Neural cell (in vitro differentiated cells): ENCODE results near the gene CHST11. TPM values are rescaled to one million over a fixed set of nuclear protein-coding genes. Genes with fewer than 3 reads are reported as not detected.

Source experiments
- H2AFZ ChIP-seq: fragments of 200-600, 300-800 bp; sonication (generic), shearing (Covaris generic); 2 replicates; pipeline ENCODE4 v1.6.0; 2014; ENCODE audit warnings: low read depth, mild to moderate bottlenecking, antibody characterized with exemption, low read length, moderate library complexity
- H3F3A ChIP-seq: fragments of 200-600 bp; shearing (Covaris generic); 2 replicates; pipeline ENCODE4 v1.6.1; 2016; ENCODE audit warnings: mild to moderate bottlenecking, moderate library complexity, mixed read lengths, antibody characterized with exemption, low read length; ENCODE audit not compliant: insufficient read depth, poor library complexity, severe bottlenecking
- H3K27ac ChIP-seq: fragments of 200-600, 300-800 bp; sonication (generic), shearing (Covaris generic); 2 replicates; pipeline ENCODE4 v1.5.1; 2014; ENCODE audit warnings: mild to moderate bottlenecking, low read length, moderate library complexity
- H3K27me3 ChIP-seq: fragments of 300-800, 200-600 bp; sonication (generic), shearing (Covaris generic); 2 replicates; pipeline ENCODE4 v1.6.0; 2014; ENCODE audit warnings: mild to moderate bottlenecking, low read depth, low read length, moderate library complexity; ENCODE audit not compliant: insufficient read depth
- H3K36me3 ChIP-seq: fragments of 300-800, 200-600 bp; sonication (generic), shearing (Covaris generic); 2 replicates; pipeline ENCODE4 v1.5.1; 2014; ENCODE audit warnings: mild to moderate bottlenecking, antibody characterized with exemption, low read length, moderate library complexity; ENCODE audit not compliant: insufficient read depth
- H3K4me2 ChIP-seq: fragments of 300-800, 200-600 bp; sonication (generic), shearing (Covaris generic); 2 replicates; pipeline ENCODE4 v1.6.0; 2014; ENCODE audit warnings: mild to moderate bottlenecking, low read length
- H3K4me3 ChIP-seq: fragments of 300-800, 200-600 bp; sonication (generic), shearing (Covaris generic); 2 replicates; pipeline ENCODE4 v1.5.1; 2014; ENCODE audit warnings: mild to moderate bottlenecking, low read length, moderate library complexity
- H3K79me2 ChIP-seq: fragments of 200-600 bp; shearing (Covaris generic); replicated peaks from 2 replicates; pipeline ENCODE4 v1.6.0; 2014; ENCODE audit warnings: mild to moderate bottlenecking, low read length, moderate library complexity; ENCODE audit not compliant: insufficient read depth
- H3K9ac ChIP-seq: fragments of 300-800, 200-600 bp; sonication (generic), shearing (Covaris generic); 2 replicates; pipeline ENCODE4 v1.6.1; 2016; ENCODE audit warnings: mild to moderate bottlenecking, low read length, mixed read lengths
- H3K9me2 ChIP-seq: fragments of 200-600 bp; shearing (Covaris generic); 2 replicates; pipeline ENCODE4 v1.6.1; 2016; ENCODE audit warnings: mild to moderate bottlenecking, low read length, mixed read lengths; ENCODE audit not compliant: insufficient read depth
- H3K9me3 ChIP-seq: fragments of 200-600, 300-800 bp; sonication (generic), shearing (Covaris generic); 2 replicates; pipeline ENCODE4 v1.6.1; 2016; ENCODE audit warnings: mild to moderate bottlenecking, mixed run types, low read length, moderate library complexity, mixed read lengths
- H4K20me1 ChIP-seq: fragments of 200-600 bp; shearing (Covaris generic); 2 replicates; pipeline ENCODE4 v1.6.1; 2016; ENCODE audit warnings: mild to moderate bottlenecking, mixed run types; ENCODE audit not compliant: insufficient read depth
- EP300 ChIP-seq: fragments of 450-650 bp; conservative IDR thresholded peaks from 2 replicates; pipeline ENCODE4 v1.6.1; 2014; ENCODE audit warnings: antibody characterized with exemption, mild to moderate bottlenecking, moderate library complexity; ENCODE audit not compliant: poor library complexity, severe bottlenecking
- EZH2 ChIP-seq: fragments of 200-600, 300-800 bp; shearing (Covaris generic), sonication (generic); IDR thresholded peaks from 2 replicates; pipeline ENCODE4 v1.6.1; 2014; ENCODE audit warnings: antibody characterized with exemption, low read length, borderline replicate concordance, mild to moderate bottlenecking; ENCODE audit not compliant: insufficient read depth, poor library complexity, severe bottlenecking
- MXI1 ChIP-seq: fragments of 450-650 bp; conservative IDR thresholded peaks from 2 replicates; pipeline ENCODE4 v1.6.1; 2014; ENCODE audit warnings: antibody characterized with exemption, mild to moderate bottlenecking; ENCODE audit not compliant: poor library complexity, severe bottlenecking
- POLR2AphosphoS5 ChIP-seq: IDR thresholded peaks from 2 replicates; pipeline ENCODE4 v1.6.1; 2012
- RAD21 ChIP-seq: fragments of 450-650 bp; conservative IDR thresholded peaks from 2 replicates; pipeline ENCODE4 v1.6.1; 2014; ENCODE audit warnings: antibody characterized with exemption, mild to moderate bottlenecking, moderate library complexity
- REST ChIP-seq: IDR thresholded peaks from 2 replicates; pipeline ENCODE4 v1.6.1; 2012; ENCODE audit warnings: borderline replicate concordance
- SMC3 ChIP-seq: fragments of 450-650 bp; conservative IDR thresholded peaks from 2 replicates; pipeline ENCODE4 v1.6.1; 2014; ENCODE audit warnings: antibody characterized with exemption, mild to moderate bottlenecking, moderate library complexity; ENCODE audit not compliant: poor library complexity
- TAF1 ChIP-seq: IDR thresholded peaks from 2 replicates; pipeline ENCODE4 v1.6.1; 2012; ENCODE audit warnings: low read depth
- polyA plus RNA-seq: library from polyadenylated mRNA; depleted of rRNA; stranded (reverse); fragments of >200 nt; gene quantifications from 2 replicates; pipeline ENCODE4 v1.2.3, GENCODE V29; 2014
- TF ChIP-seq, protein P1 (sequence below): fragments of 450-650 bp; IDR thresholded peaks from 2 replicates; pipeline ENCODE4 v1.5.1; 2014; ENCODE audit warnings: antibody characterized with exemption, mild to moderate bottlenecking, moderate library complexity; ENCODE audit not compliant: poor library complexity, severe bottlenecking

The CHST11 gene
- polyA plus RNA-seq, 1 donor from 2014 or later: 15.0 TPM

- H4K20me1 ChIP-seq: no peaks in the 10 kb centered on the region
- no peaks in the 10 kb centered on the region for H3K27me3 ChIP-seq
- H3K9me3 ChIP-seq: no peaks in the 10 kb centered on the region
- H3K79me2 ChIP-seq: no peaks in the 10 kb centered on the region
- H3K9me2 ChIP-seq: no peaks in the 10 kb centered on the region
- no peaks in the 10 kb centered on the region for H3K36me3 ChIP-seq
- H2AFZ ChIP-seq: no peak overlapping the region
- TF ChIP-seq RAD21 (no peak), EP300 (no peak), TAF1 (no peak), REST (no peak), SMC3 (no peak), MXI1 (no peak), POLR2AphosphoS5 (no peak), EZH2 (no peak)
- TF ChIP-seq, protein P1, sequence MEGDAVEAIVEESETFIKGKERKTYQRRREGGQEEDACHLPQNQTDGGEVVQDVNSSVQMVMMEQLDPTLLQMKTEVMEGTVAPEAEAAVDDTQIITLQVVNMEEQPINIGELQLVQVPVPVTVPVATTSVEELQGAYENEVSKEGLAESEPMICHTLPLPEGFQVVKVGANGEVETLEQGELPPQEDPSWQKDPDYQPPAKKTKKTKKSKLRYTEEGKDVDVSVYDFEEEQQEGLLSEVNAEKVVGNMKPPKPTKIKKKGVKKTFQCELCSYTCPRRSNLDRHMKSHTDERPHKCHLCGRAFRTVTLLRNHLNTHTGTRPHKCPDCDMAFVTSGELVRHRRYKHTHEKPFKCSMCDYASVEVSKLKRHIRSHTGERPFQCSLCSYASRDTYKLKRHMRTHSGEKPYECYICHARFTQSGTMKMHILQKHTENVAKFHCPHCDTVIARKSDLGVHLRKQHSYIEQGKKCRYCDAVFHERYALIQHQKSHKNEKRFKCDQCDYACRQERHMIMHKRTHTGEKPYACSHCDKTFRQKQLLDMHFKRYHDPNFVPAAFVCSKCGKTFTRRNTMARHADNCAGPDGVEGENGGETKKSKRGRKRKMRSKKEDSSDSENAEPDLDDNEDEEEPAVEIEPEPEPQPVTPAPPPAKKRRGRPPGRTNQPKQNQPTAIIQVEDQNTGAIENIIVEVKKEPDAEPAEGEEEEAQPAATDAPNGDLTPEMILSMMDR: no peak
- H3K27ac ChIP-seq: no peak overlapping the region
- H3K4me3 ChIP-seq: no peak overlapping the region
- no peaks in the 10 kb centered on the region for H3F3A ChIP-seq
- no peak overlapping the region for H3K4me2 ChIP-seq
- no peak overlapping the region for H3K9ac ChIP-seq
Measured at GRCh38 chr12:104657726-104658484, 201.2 kb downstream of the CHST11 start.

GRCh38 chr12:104659058-104659457 lies 202.3 kb downstream of the CHST11 start:
- no peaks in the 10 kb centered on the region for H3K9me3 ChIP-seq
- TF ChIP-seq, protein P1: no peak
- TF ChIP-seq RAD21: no peak
- no peak for TF ChIP-seq REST
- TF ChIP-seq MXI1: no peak
- no peak for TF ChIP-seq TAF1
- no peak for TF ChIP-seq EP300
- TF ChIP-seq POLR2AphosphoS5: no peak
- TF ChIP-seq SMC3: no peak
- no peak for TF ChIP-seq EZH2
- no peaks in the 10 kb centered on the region for H3K79me2 ChIP-seq
- no peaks in the 10 kb centered on the region for H4K20me1 ChIP-seq
- no peaks in the 10 kb centered on the region for H3K27me3 ChIP-seq
- no peak overlapping the region for H3K4me2 ChIP-seq
- H3K4me3 ChIP-seq: no peak overlapping the region
- H3K9me2 ChIP-seq: no peaks in the 10 kb centered on the region
- no peaks in the 10 kb centered on the region for H3F3A ChIP-seq
- no peak overlapping the region for H2AFZ ChIP-seq
- no peak overlapping the region for H3K9ac ChIP-seq
- H3K36me3 ChIP-seq: no peaks in the 10 kb centered on the region
- H3K27ac ChIP-seq: no peak overlapping the region
